Activated T-cell treated with anti-CD3 and anti-CD28 coated beads, Interleukin-2, amount 50 U/mL, for 72 hours (primary cell): Measurements from ENCODE around the gene CTDSP1. TPM values are rescaled to one million over a fixed set of nuclear protein-coding genes. Genes with fewer than 3 reads are reported as not detected.
A peak's percentile ranks its signal among the peaks of the same experiment; 100 is the strongest.

Experiments used
- ATAC-seq, 2 donors: fragments of 150-1000 bp; cut with Tn5 transposase; replicated peaks in 1 of 2; 2 replicates each; pipeline ENCODE4 v1.10.0; 2021; ENCODE audit warnings: moderate library complexity in 2 of 2, mild to moderate bottlenecking in 1 of 2
- DNase-seq, 2 donors: peaks; one replicate each; pipeline ENCODE4 v3.0.0; 2021 to 2022; ENCODE audit warnings: mixed read lengths in 1 of 2
- H3K27ac Mint-ChIP-seq: one replicate; pipeline ENCODE4 v1.8.0; 2022; ENCODE audit warnings: mild to moderate bottlenecking, moderate library complexity, mixed read lengths
- H3K27me3 Mint-ChIP-seq: one replicate; pipeline ENCODE4 v1.8.0; 2022; ENCODE audit warnings: low read depth, mixed read lengths
- H3K36me3 Mint-ChIP-seq, 2 donors: one replicate each; pipeline ENCODE4 v1.8.0; 2022; ENCODE audit warnings: mixed read lengths in 2 of 2, mild to moderate bottlenecking in 1 of 2; ENCODE audit not compliant: insufficient read depth in 2 of 2
- H3K4me1 Mint-ChIP-seq: one replicate; pipeline ENCODE4 v1.8.0; 2022; ENCODE audit warnings: low read depth, mixed read lengths
- H3K4me3 Mint-ChIP-seq, 2 donors: one replicate each; pipeline ENCODE4 v1.8.0; 2022; ENCODE audit warnings: mild to moderate bottlenecking in 2 of 2, mixed read lengths in 2 of 2, moderate library complexity in 2 of 2
- H3K9me3 Mint-ChIP-seq, 2 donors: one replicate each; pipeline ENCODE4 v1.8.0; 2022; ENCODE audit warnings: mixed read lengths in 2 of 2
- total RNA-seq, 2 donors: library from RNA; stranded (reverse); gene quantifications; one replicate each; pipeline ENCODE4 v1.2.3, GENCODE V29; 2022

The CTDSP1 gene
- total RNA-seq, 2 donors from 2014 or later, result 76.7 to 79.0 TPM

DNA sequence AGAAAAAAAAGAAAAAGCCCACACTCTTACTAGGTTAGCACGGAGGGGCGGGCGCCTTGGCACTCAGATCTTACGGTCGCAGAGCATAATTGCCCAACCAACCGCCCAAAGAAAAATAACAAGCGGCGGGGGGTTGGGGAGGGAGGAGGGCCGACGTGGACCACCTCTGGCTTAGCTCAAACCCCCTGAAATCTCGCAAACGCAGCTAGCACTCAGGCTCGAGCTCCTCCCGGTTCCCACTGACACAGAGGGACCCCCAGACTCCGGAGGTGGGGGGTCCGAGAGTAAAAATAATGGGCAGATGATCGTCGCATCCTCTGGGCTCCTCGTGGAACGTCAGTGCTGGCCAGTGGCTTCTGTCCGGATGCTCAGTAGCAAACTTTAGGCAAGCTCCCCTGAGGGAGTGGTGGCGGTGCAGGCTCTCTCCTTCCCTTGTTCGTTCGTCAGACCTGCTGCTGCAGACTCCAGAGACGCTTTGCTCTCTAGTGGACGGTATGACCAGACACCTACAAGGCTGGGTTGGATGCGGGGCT is 31.0 kb upstream of the CTDSP1 start:
- DNase-seq, result no peak
- H3K4me1 Mint-ChIP-seq, result peaks cover 25% of the 10 kb centered on the region
- no peak overlapping the region for H3K27ac Mint-ChIP-seq
- H3K4me3 Mint-ChIP-seq, result peak overlapping the region; percentile 13 to 84
- no peaks in the 10 kb centered on the region for H3K27me3 Mint-ChIP-seq
- no peaks in the 10 kb centered on the region for H3K36me3 Mint-ChIP-seq
- no peak for ATAC-seq
- no peaks in the 10 kb centered on the region for H3K9me3 Mint-ChIP-seq

- no peak for ATAC-seq
- Mint-ChIP-seq H3K4me1 (peaks cover 25% of the 10 kb centered on the region), H3K27me3 (no peaks in the 10 kb centered on the region)
These were observed 30.3 kb upstream of the CTDSP1 start for GRCh38 chr2:218369330-218369729.

DNA sequence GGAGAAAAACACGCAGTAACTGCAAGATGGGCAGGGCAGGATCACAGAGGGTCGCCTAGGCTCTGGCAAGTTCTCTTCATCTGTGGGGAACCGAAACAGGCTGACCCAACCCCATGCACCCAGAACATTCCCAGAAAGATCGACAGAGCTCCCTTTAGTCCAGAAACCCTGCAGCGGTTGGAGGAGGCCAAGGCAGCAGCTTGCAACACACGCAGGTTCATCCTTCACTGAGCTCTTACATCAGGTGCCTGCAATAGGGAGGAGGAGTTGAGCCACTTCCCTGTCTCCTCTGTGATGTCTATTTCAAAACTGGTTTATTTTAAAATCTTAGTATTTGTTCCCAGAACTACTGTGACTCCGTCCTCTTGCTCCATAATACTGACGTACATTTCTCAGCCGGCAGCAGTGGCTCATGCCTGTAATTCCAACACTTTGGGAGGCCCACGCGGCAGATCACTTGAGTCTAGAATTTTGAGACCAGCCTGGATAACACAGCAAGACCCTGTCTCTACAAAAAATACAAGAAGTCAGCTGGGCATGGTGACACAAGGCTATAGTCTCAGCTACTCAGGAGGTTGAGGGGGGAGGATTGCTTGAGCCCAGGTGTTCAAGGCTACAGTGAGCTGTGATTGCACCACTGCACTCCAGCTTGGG is 29.1 kb upstream of the CTDSP1 start:
- Mint-ChIP-seq H3K4me3 (no peak overlapping the region), H3K27me3 (no peaks in the 10 kb centered on the region), H3K36me3 (no peaks in the 10 kb centered on the region), H3K4me1 (peaks cover 25% of the 10 kb centered on the region), H3K27ac (no peak overlapping the region), H3K9me3 (no peaks in the 10 kb centered on the region)
- ATAC-seq (no peak), DNase-seq (no peak)

More at GRCh38 chr2:218369330-218369729, 30.3 kb upstream of the CTDSP1 start:
- DNase-seq, result no peak
- no peaks in the 10 kb centered on the region for H3K9me3 Mint-ChIP-seq
- H3K4me3 Mint-ChIP-seq, result no peak overlapping the region
- no peak overlapping the region for H3K27ac Mint-ChIP-seq
- H3K36me3 Mint-ChIP-seq, result no peaks in the 10 kb centered on the region

GRCh38 chr2:218371983-218372350 is 27.7 kb upstream of the CTDSP1 start:
- DNase-seq (no peak), ATAC-seq (no peak)
- no peak overlapping the region for H3K27ac Mint-ChIP-seq
- no peaks in the 10 kb centered on the region for H3K36me3 Mint-ChIP-seq
- H3K27me3 Mint-ChIP-seq, result no peaks in the 10 kb centered on the region
- H3K4me3 Mint-ChIP-seq, result no peak overlapping the region
- no peaks in the 10 kb centered on the region for H3K9me3 Mint-ChIP-seq
- peaks cover 22% of the 10 kb centered on the region for H3K4me1 Mint-ChIP-seq

- no peaks in the 10 kb centered on the region for H3K27me3 Mint-ChIP-seq
- H3K9me3 Mint-ChIP-seq, result no peaks in the 10 kb centered on the region
- ATAC-seq (no peak), DNase-seq (no peak)
- H3K4me1 Mint-ChIP-seq, result peaks cover 4% of the 10 kb centered on the region
- no peaks in the 10 kb centered on the region for H3K36me3 Mint-ChIP-seq
- H3K4me3 Mint-ChIP-seq, result no peak overlapping the region
- no peak overlapping the region for H3K27ac Mint-ChIP-seq
These were observed 24.9 kb upstream of the CTDSP1 start for GRCh38 chr2:218374795-218375194.

DNA sequence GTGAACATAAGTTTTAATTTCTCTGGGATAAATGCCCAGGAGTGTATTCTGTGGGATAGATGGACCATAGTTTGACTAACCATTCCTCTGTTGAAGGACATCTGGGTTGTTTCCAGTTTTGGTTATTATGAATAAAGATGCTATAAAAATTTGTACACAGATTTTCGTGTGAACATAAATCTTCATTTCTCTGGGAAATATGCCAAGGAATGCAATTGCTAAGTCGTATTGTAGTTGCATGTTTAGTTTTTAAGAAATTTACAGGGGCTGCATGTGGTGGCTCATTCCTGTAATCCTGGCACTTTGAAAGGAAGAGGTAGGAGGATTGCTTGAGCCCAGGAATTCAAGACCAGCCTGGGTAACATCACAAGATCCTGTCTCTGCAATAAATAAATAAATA is 24.5 kb upstream of the CTDSP1 start:
- Mint-ChIP-seq H3K4me1 (no peaks in the 10 kb centered on the region), H3K27ac (no peak overlapping the region), H3K4me3 (no peak overlapping the region), H3K27me3 (no peaks in the 10 kb centered on the region), H3K9me3 (no peaks in the 10 kb centered on the region), H3K36me3 (no peaks in the 10 kb centered on the region)
- no peak for ATAC-seq
- no peak for DNase-seq

DNA sequence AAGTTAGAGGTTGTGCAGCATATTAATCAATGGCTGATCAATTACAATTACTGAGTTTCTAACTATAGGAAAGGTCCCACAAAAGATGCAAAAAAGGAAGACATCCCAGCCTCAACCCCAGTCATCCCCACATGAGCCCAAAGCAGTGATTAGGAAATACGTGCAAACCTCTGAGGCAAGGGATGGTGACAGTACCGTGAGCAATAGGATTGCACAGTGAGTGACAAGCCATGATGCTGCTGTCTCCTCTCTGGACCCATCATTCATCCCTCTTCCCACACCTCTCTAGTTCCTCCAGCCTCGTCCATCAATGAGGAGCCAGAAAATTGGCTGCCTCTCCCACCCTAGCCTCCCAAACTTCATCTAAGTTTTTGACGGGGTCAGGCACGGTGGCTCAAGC is 21.6 kb upstream of the CTDSP1 start:
- H3K4me1 Mint-ChIP-seq, result no peaks in the 10 kb centered on the region
- no peak for ATAC-seq
- no peaks in the 10 kb centered on the region for H3K27me3 Mint-ChIP-seq
- DNase-seq, result no peak
- no peaks in the 10 kb centered on the region for H3K9me3 Mint-ChIP-seq
- no peak overlapping the region for H3K27ac Mint-ChIP-seq
- no peak overlapping the region for H3K4me3 Mint-ChIP-seq
- no peaks in the 10 kb centered on the region for H3K36me3 Mint-ChIP-seq

DNA sequence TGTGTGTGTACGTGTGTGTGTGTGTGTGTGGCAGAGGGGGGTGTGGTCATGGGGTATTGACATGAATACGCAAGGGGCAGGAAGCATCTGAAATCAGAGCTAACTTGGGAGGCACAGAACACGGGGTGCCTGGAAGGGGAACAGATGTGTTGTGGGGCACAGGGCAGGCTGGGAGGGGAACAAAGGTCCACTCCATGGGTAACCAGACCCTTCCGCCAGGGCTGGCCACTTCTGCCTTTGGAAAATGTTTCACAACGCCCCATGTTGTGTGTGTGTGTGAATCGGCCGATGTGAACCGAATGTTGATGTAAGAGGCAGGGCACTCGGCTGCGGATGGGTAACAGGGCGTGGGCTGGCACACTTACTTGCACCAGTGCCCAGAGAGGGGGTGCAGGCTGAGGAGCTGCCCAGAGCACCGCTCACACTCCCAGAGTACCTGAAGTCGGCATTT is 17.7 kb upstream of the CTDSP1 start, which contains the start of gene SLC11A1:
Gene SLC11A1 (plus strand): TSS at position 358 of the 451 bp plus-strand sequence. CDS start 96 bp downstream, outside the sequence.
- Mint-ChIP-seq H3K36me3 (no peaks in the 10 kb centered on the region), H3K27ac (no peak within 1 kb of the TSS), H3K27me3 (peaks cover 1% of the 10 kb centered on the region), H3K9me3 (no peaks in the 10 kb centered on the region), H3K4me3 (no peak within 1 kb of the TSS), H3K4me1 (peaks cover under 1% of the 10 kb centered on the region)
- ATAC-seq, result no peak
- no peak for DNase-seq

- peaks cover 4% of the 10 kb centered on the region for H3K4me1 Mint-ChIP-seq
- no peak overlapping the region for H3K4me3 Mint-ChIP-seq
- no peaks in the 10 kb centered on the region for H3K36me3 Mint-ChIP-seq
- ATAC-seq (no peak), DNase-seq (no peak)
- H3K27me3 Mint-ChIP-seq, result peaks cover 6% of the 10 kb centered on the region
- no peak overlapping the region for H3K27ac Mint-ChIP-seq
- H3K9me3 Mint-ChIP-seq, result no peaks in the 10 kb centered on the region
These were observed 16.9 kb upstream of the CTDSP1 start for GRCh38 chr2:218382785-218383184.

DNA sequence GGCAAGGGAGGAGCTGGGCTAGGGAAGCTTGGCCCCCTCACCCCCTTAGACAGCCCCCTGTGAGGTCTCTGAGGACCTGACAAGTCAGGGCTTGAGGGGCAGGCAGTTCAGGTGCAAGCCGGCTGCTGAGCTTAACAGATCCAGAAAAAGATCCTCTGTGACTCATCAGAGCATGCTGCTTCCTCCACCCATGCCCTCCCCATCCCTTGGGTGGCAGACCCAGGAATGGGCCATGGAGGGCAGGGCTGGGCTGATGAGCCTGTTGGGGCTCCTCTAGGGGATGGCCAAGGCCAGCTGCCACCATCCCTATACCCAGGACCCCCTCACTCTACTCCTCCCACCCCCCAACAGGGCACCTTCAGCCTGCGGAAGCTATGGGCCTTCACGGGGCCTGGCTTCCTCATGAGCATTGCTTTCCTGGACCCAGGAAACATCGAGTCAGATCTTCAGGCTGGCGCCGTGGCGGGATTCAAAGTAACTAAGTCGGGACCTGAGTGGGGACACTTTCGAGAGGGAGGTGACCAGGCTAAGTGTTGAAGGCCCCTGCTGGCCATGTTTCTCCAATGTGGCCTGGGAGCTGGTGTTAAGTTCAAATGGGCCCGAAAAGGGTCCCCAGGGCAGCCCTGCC is 15.7 kb upstream of the CTDSP1 start:
- Mint-ChIP-seq H3K36me3 (no peaks in the 10 kb centered on the region), H3K4me1 (peaks cover 4% of the 10 kb centered on the region), H3K27me3 (peaks cover 6% of the 10 kb centered on the region), H3K9me3 (no peaks in the 10 kb centered on the region), H3K4me3 (no peak overlapping the region), H3K27ac (no peak overlapping the region)
- no peak for ATAC-seq
- DNase-seq, result no peak

- H3K4me3 Mint-ChIP-seq, result no peak overlapping the region
- ATAC-seq (no peak), DNase-seq (no peak)
- H3K36me3 Mint-ChIP-seq, result no peaks in the 10 kb centered on the region
- peaks cover 4% of the 10 kb centered on the region for H3K4me1 Mint-ChIP-seq
- no peak overlapping the region for H3K27ac Mint-ChIP-seq
- peaks cover 6% of the 10 kb centered on the region for H3K27me3 Mint-ChIP-seq
- no peaks in the 10 kb centered on the region for H3K9me3 Mint-ChIP-seq
These were observed 14.7 kb upstream of the CTDSP1 start for GRCh38 chr2:218384975-218385374.

GRCh38 chr2:218386505-218387368 is 12.9 kb upstream of the CTDSP1 start:
- peak in 1 of 2 donors; percentile 15 for ATAC-seq
- Mint-ChIP-seq H3K4me1 (peaks cover 4% of the 10 kb centered on the region), H3K9me3 (no peaks in the 10 kb centered on the region), H3K27ac (no peak overlapping the region), H3K4me3 (no peak overlapping the region), H3K36me3 (no peaks in the 10 kb centered on the region), H3K27me3 (peaks cover 6% of the 10 kb centered on the region)
- no peak for DNase-seq
